ENCODE measurements around the gene PTDSS2.

The PTDSS2 gene

GRCh38 chr11:471468-472145, 21.5 kb downstream of the PTDSS2 start:
- no peaks in the 10 kb centered on the region for H3K36me3 ChIP-seq (ENCODE audit: control insufficient read depth, insufficient read depth, low read length)
- DNase-seq (ENCODE audit: extremely low read depth, insufficient read length), result no peak
- no peak for TF ChIP-seq CTCF (IDR thresholded peaks at IDR 0.05; ENCODE audit: insufficient read depth, low read length, poor library complexity, severe bottlenecking)
- no peaks in the 10 kb centered on the region for H3K27me3 ChIP-seq (replicated peaks; ENCODE audit: control insufficient read depth, insufficient read depth, low read length)
- H3K4me3 ChIP-seq (replicated peaks; ENCODE audit: low read depth, low read length), result no peak overlapping the region

GRCh38 chr11:472272-472671, 22.2 kb downstream of the PTDSS2 start:
- TF ChIP-seq CTCF (IDR thresholded peaks at IDR 0.05; ENCODE audit: insufficient read depth, low read length, poor library complexity, severe bottlenecking), result no peak
- Histone ChIP-seq H3K27me3 (replicated peaks; ENCODE audit: control insufficient read depth, insufficient read depth, low read length) (no peaks in the 10 kb centered on the region), H3K4me3 (replicated peaks; ENCODE audit: low read depth, low read length) (no peak overlapping the region), H3K36me3 (ENCODE audit: control insufficient read depth, insufficient read depth, low read length) (no peaks in the 10 kb centered on the region)
- no peak for DNase-seq (ENCODE audit: extremely low read depth, insufficient read length)

- no peak for DNase-seq (ENCODE audit: extremely low read depth, insufficient read length)
- no peak for TF ChIP-seq CTCF (IDR thresholded peaks at IDR 0.05; ENCODE audit: insufficient read depth, low read length, poor library complexity, severe bottlenecking)
- Histone ChIP-seq H3K27me3 (replicated peaks; ENCODE audit: control insufficient read depth, insufficient read depth, low read length) (no peaks in the 10 kb centered on the region), H3K36me3 (ENCODE audit: control insufficient read depth, insufficient read depth, low read length) (no peaks in the 10 kb centered on the region), H3K4me3 (replicated peaks; ENCODE audit: low read depth, low read length) (no peak overlapping the region)
Measured at GRCh38 chr11:472816-473215, 22.7 kb downstream of the PTDSS2 start.

GRCh38 chr11:473415-473814, 23.3 kb downstream of the PTDSS2 start:
- no peak for DNase-seq (ENCODE audit: extremely low read depth, insufficient read length)
- Histone ChIP-seq H3K27me3 (replicated peaks; ENCODE audit: control insufficient read depth, insufficient read depth, low read length) (no peaks in the 10 kb centered on the region), H3K36me3 (ENCODE audit: control insufficient read depth, insufficient read depth, low read length) (no peaks in the 10 kb centered on the region), H3K4me3 (replicated peaks; ENCODE audit: low read depth, low read length) (no peak overlapping the region)
- TF ChIP-seq CTCF (IDR thresholded peaks at IDR 0.05; ENCODE audit: insufficient read depth, low read length, poor library complexity, severe bottlenecking), result no peak

- no peaks in the 10 kb centered on the region for H3K27me3 ChIP-seq (replicated peaks; ENCODE audit: control insufficient read depth, insufficient read depth, low read length)
- no peak overlapping the region for H3K4me3 ChIP-seq (replicated peaks; ENCODE audit: low read depth, low read length)
- TF ChIP-seq CTCF (IDR thresholded peaks at IDR 0.05; ENCODE audit: insufficient read depth, low read length, poor library complexity, severe bottlenecking), result no peak
- H3K36me3 ChIP-seq (ENCODE audit: control insufficient read depth, insufficient read depth, low read length), result no peaks in the 10 kb centered on the region
- no peak for DNase-seq (ENCODE audit: extremely low read depth, insufficient read length)
Measured at GRCh38 chr11:473962-474785, 24.1 kb downstream of the PTDSS2 start.
